Esophagus muscularis mucosa (tissue), 3 donors: ENCODE results near the gene CHM.
"Not testable (repeated sequence)": the region's sequence is repeated elsewhere in the genome, so short reads cannot be mapped to it uniquely, and the experiment has no call there.

Experiments
- CTCF ChIP-seq, 3 experiments: fragments of 200-600 bp in 2 of 3; fragments of 450-650 bp in 1 of 3; sonication (generic) in 2 of 3; IDR thresholded peaks; one replicate each; pipeline ENCODE4 v1.5.1; 2017 to 2019; ENCODE audit warnings: antibody characterized with exemption in 3 of 3, mild to moderate bottlenecking in 2 of 3, moderate library complexity in 1 of 3
- POLR2AphosphoS5 ChIP-seq, 2 donors: sonication (generic); formaldehyde crosslinking; IDR thresholded peaks; one replicate each; pipeline ENCODE4 v1.6.1; 2017; ENCODE audit warnings: antibody characterized with exemption in 2 of 2

- TF ChIP-seq CTCF, POLR2AphosphoS5 (IDR thresholded peaks at IDR 0.05): not testable (repeated sequence)
Observed at GRCh38 chrX:86007891-86008290, 39.5 kb downstream of the CHM start.
